ENCODE measurements around the gene VWF.
"Not testable (repeated sequence)": the region's sequence is repeated elsewhere in the genome, so short reads cannot be mapped to it uniquely, and the experiment has no call there.

Gene VWF

DNA sequence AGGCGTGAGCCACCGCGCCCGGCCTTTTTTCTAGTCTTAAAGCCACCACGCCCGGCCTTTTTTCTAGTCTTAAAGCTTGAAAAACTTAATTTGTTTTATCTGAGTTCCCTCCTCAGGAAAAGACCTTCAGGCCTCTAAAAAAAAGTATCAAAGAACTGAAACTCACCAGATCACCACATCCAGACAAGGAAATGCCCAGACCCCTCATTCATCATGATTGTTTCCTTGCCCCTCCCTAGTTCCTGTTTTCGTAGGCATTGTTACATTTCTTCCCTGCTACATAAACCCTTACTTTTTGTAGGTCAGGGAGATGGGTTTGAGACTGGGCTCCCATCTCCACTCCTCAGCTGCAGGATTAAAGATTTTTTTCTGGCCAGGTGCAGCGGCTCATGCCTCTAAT lies 21.1 kb upstream of the VWF start:
- DNase-seq (ENCODE audit: low read depth in 3 of 3): no peak

DNA sequence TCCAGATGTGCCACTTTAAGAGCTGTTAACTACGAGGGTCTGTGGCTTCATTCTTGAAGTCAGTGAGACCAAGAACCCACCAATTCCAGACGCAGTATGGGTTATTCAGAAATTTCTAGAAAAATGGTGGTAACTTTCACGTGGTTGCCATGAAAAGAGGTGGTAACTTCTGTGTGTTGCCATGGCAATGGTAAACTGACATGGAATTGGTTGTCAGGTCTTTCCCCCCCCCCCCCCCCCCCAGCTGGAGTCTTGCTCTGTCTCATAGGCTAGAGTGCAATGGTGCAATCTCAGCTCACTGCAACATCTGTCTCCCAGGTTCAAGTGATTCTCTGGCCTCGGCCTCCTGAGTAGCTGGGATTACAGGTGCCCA lies 18.8 kb upstream of the VWF start:
- DNase-seq (ENCODE audit: low read depth in 3 of 3): no peak

DNA sequence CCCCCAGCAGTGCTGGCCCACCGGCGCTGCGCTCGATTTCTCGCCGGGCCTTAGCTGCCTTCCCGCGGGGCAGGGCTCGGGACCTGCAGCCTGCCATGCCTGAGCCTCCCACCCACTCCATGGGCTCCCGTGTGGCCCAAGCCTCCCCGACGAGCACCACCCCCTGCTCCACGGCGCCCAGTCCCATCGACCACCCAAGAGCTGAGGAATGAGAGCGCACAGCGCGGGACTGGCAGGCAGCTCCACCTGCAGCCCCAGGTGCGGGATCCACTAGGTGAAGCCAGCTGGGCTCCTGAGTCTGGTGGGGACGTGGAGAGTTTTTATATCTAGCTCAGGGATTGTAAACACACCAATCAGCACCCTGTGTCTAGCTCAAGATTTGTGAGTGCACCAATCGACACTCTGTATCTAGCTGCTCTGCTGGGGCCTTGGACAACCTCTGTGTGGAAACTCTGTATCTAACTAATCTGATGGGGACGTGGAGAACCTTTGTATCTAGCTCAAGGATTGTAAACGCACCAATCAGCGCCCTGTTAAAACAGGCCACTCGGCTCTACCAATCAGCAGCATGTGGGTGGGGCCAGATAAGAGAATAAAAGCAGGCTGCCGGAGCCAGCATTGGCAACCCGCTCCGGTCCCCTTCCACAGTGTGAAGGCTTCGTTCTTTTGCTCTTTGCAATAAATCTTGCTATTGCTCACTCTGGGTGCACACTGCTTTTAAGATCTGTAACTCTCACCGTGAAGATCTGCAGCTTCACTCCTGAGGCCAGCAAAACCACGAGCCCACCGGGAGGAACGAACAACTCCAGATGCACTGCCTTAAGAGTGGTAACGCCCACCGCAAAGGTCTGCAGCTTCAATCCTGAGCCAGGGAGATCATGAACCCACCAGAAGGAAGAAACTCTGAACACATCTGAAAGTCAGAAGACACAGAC lies 18.2 kb upstream of the VWF start:
- DNase-seq (ENCODE audit: low read depth in 3 of 3): not testable (repeated sequence)

DNA sequence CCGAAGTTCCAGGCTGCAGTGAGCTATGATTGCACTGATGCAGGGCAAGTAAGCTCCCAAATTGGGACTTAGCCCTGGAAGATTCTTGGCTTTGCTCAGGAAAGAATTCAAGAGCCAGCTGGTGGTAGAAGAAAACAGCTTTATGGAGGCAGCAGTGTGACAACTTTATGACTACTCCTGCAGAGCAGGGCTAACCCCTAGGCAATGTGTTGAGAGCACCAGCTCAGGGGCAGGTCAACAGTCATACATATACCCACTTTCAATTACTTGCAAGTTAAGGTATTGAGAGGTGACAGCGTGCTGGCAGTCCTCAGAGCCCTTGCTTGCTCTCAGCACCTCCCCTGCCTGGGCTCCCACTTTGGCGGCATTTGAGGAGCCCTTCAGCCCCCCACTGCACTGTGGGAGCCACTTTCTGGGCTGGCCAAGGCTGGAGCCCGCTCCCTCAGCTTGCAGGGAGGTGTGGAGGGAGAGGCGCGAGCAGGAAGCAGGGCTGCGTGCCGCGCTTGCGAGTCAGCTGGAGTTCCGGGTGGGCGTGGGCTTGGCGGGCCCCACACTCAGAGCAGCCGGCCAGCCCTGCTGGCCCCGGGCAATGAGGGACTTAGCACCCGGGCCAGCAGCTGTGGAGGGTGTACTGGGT lies 17.4 kb upstream of the VWF start:
- DNase-seq (ENCODE audit: low read depth in 3 of 3): peak in 1 of 3 donors; percentile 13

DNA sequence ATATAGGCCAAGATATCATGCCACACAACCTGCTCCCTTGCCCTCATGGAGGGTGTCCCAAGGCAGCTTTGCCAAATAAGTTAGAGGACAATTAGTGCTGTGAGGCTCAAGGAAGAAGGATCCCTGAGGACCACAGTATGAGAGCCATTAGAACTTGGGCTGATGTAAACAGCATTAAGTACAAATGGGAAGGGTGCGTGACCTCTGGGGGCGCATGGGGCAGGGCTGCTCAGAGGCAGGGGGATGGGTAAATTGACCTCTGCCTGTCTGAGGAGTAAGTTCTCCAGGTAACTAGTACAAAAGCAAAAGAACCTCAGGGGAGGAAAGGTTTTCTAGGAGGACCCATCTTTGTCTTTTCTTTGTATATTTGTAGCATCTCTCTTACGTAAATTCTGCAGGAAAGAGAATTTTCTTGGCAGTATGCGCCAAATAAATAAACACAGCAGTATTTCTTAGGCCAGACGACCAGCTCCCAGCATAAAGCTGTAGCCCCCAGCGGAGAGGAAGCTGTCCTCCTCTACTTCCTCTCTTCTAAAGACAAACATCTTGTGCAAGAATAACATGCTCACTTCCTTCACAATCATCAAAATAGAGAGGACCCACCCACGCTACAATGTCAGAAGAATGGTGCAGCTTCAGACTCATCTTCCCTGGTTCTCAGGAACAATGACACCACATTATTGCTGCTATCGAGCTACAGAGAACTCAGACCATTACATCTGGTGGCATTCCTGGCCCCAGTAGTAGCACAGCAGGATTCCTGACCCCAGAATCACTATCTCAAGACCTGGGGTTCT lies 16.4 kb upstream of the VWF start:
- DNase-seq (ENCODE audit: low read depth in 3 of 3): peak; percentile 7 to 53 (median 23)

DNA sequence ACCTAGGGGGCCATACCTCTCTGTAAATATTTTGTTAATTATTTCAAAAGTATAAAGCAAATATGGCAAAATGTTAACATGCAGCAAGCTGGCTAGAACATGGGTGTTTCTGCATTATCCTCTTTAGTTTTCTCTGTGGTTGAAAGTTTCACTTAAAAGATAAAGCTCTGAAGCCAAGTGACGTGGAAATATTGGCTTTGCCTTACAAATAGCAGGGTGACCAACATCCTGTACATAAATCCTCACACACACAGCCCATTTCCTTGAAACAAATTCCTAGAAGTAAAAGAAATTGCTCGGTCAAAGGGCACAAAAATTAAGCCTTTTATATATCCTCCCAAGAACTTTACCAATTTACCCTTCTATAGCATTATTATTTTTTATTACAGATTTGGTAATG lies 10.6 kb upstream of the VWF start:
- DNase-seq (ENCODE audit: low read depth in 3 of 3): no peak

DNA sequence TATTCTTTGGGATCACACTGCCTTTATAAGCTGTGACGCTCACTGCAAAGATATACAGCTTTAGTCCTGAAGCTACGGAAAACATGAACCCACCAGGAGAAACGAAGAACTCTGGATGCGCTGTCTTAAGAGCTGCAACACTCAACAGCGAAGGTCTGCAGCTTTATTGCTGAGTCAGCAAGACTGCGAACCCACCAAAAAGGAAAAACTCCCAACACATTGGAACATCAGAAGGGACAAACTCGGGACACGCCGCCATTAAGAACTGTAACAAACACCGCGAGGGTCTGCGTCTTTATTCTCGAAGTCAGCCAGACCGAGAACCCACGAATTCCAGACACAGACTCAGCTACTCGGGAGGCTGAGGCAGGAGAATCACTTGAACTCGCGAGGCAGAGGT lies 9.2 kb upstream of the VWF start:
- DNase-seq (ENCODE audit: low read depth in 3 of 3): no peak

DNA sequence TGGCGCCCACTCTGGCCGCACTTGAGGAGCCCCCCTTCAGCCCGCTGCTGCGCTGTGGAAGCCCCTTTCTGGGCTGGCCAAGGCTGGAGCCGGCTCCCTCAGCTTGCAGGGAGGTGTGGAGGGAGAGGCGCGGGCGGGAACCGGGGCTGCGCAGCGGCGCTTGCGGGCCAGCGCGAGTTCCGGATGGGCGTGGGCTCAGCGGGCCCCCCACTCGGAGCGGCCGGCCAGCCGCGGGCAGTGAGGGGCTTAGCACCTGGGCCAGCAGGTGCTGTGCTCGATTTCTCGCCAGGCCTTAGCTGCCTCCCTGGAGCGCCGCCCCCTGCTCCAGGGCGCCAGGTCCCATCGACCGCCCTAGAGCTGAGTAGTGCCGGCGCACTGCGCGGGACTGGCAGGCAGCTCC lies 8.0 kb upstream of the VWF start:
- DNase-seq (ENCODE audit: low read depth in 3 of 3): no peak

DNA sequence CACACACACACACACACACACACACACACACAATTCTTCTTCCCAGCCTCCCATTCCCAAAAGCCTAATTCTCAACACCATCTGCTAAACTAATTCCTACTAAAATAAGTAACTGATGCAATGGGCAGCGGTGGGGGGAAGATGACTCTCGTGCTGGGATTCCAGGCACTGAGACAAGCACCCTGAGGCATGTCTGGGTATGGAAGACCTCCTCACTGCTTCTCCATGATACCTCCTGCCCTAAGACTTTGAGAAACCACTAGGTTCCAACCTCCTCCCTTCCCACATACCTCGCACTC lies 789 bp upstream of the VWF start:
- DNase-seq (ENCODE audit: low read depth in 3 of 3): no peak

DNA sequence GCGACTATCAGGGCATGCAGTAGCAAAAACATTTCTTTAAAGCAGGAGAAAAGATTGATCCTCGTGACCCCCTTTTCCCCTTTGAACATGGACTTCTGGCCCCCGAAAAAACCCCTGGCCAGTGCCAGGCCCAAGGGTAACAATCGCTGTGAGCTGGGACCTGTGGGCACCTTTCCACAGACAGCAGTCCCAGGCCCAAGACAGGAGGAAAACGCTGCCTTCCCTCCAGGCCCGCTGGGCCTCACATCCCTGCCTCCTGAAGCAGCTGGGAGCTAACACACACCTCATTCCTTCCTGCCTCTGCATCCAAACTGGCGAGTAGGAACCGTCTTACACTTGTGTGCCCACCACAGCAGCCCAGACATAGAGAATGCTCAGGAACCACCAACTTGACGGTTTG lies 1.2 kb downstream of the VWF start:
- DNase-seq (ENCODE audit: low read depth in 3 of 3): no peak

DNA sequence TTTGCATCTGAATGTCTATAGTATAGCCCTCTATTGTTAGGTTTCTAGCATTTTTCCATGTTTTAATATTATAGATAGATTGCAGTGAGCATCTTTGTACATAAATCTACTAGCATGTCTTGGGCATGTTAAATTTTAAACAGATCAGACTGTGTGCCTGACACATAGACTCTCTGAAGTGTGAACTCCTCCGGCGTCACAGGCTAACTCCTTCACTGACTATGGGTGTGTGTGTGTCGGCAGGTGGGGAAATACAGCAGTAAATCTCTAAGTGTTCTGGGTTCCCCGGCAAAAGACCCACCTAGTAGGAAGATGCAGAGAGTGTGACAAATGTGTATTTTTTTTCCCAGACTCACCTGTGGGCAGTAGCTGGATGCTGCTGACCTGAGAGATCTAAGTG lies 2.3 kb downstream of the VWF start:
- no peak for DNase-seq (ENCODE audit: low read depth in 3 of 3)

DNA sequence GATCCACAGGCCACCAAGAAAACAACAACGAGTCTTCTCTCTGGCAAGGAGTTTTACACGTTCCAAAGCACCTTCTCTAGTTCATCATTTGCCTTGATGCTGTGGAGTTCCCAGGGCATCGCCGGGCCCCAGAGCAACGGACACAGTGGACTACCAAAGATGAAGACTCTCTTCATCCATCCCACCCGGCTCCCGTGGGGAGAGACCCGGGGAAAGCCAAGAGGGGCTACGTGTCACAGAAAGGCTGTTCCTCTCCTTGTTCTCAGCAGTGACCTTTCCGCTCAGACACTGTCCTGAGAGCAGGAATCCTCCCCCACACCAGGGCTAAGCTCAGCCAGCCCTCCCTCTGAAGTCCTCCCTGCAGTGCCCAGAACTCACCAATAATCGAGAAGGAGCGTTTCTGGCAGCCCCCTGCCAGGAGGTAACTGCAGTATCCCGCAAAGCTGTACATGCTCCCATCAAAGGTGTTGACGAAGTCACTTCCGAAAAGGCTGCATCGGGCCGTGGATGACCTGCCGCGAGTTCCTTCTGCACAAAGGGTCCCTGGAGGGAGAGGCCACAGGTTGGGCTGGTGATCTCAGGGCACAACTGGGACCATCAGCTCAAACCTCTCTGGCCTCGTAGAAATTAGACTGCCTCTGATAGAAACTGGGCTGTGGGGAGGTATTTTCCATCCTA lies 3.5 kb downstream of the VWF start:
- no peak for DNase-seq (ENCODE audit: low read depth in 3 of 3)

DNA sequence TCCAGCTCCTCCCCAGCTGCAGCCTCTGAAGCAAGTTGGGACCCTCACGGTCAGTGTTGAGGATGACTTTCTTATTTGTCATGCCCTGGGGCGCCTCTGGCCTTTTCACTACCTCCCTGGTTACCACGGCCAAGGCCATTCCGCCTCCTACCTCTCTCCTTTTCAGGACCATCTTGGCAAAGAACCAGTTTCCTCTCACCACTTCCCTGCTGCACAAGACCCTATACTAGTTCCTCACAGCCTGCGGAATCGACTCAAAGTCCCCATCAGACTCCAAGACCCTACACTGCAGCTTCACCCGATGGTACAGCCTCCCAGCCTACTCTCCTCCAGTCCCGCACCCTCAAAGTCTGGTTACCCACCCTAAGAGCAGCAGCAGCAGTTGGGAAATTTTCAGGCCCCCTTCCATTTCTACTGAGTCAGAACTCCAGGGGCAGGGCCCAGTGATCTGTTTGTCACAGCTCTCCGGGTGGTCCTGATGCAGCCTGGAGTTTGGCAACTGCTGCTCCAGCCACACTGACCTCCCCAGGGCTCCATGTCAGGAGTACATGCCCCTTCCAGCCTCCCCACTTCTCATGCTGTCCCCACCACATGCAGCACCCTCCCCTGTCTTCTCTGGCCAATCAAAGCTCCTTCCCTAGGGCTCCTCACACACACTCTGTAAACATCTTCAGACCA lies 5.4 kb downstream of the VWF start:
- no peak for DNase-seq (ENCODE audit: low read depth in 3 of 3)

DNA sequence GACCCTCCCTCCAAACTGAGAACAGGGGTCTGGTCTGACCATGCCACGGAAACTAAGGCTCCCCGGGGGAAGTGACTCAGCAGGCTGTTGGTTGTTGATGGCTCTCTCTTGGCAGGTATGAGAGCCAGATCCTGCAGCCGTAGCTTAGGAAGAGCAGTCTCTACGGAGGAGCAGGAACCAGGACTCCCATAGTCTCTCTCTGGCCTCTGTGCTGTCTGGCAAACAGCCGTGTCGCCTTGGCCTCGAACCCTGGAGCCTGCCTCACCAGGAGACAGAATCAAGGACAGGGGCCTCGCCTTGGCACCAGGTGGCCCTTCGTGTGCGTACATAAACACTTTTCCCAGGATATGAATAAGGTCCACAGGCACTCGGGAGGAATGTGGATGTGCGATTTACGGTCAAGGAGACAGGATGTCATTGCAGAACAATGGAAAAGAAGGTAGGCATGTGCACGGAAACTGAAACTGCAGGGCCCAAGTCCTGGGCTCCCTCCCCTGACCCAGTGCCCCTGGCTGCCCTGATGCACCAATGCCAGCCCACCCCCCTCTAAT lies 7.9 kb downstream of the VWF start:
- DNase-seq (ENCODE audit: low read depth in 3 of 3): no peak

DNA sequence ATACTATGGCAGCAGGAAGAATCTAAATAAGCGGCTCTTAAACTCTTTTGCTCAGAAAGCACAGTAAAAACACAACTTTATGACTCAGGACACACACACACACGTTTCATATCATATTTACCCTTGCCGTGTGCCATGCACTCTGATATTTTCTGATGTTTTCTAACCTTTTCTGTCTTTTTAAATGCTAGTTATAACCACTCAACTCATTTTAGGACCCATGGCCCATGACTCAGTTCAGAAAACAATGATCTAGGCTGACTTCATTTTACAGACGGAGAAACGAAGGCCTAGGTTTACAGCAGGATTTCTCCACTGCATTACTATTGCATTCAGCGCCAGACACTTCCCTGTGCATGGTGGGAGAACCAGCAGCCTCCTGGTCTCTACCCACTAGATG lies 9.1 kb downstream of the VWF start:
- no peak for DNase-seq (ENCODE audit: low read depth in 3 of 3)

DNA sequence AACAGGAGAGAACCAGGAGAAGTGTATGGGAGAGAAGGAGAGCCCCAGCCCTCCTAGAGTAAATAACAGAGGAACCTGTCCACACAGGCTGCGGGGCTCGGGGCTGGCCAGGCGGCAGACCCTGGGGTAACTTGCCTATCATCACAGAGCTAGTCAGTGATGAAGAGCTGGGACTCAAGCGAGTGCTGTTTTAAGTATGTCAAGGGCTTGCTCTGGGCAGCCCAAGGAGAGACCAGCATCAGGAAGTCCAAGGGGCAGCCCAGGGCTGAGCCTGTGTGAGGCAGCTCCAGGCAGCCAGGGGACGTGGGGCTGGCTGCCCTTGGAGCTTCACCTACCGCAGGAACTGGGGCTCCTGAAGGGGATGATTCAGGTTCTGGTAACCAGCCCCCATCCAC lies 10.0 kb downstream of the VWF start:
- no peak for DNase-seq (ENCODE audit: low read depth in 3 of 3)

DNA sequence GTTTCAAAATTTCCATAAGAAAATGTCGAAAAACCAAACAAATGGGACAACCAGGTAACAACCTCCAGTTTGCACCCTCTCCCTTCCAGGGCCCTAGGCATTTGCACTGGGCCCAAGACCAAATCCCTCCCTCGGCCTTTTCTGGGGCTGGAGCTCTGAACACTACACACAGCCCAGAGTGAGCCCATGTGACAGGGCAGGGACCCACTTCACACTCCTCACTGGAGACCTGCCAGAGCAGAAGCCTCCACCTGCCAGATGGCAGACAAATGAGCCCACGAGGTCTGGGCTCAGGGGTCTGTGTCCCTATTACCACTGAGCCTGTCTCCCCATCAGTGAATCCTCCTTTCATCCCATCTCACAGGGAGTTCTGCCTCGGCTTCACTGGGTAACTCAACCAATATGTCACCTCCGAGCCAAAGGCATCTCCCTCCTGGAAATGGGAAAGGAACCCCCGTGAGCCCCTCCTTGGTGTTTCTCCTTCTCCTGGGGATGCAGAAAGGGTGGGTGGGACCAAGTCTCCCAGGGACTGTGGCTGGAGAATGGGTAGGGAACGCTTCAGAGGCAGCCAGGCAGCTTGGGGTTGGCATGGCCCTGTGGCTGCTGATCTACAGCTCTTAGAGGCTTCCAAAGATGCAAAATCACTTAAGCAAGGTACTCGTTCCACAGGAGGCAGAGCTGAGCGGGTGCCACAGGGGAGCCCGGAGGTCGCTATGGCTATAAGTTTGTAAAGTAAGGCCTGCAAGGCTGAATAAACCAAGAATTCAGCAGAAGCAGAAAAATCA lies 10.6 kb downstream of the VWF start:
- DNase-seq (ENCODE audit: low read depth in 3 of 3): no peak

DNA sequence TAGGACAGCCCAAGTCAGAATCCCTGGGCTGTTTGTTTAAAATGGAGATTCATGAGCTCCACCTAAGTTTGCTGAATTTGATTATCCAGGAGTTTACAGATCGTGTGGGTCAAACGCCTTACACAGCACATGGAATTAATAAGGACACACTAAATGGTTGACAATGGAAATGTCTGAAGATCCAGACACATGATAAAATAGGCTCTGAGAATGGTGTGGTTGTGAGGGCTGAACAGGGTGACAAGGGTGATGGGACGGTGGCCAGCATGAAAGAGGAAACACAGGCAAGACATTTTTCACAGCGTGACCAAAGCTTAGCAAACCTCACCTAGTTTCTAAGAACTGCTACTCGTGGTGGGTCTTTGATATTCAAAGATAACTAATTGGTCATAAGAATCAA lies 12.5 kb downstream of the VWF start:
- DNase-seq (ENCODE audit: low read depth in 3 of 3): no peak

DNA sequence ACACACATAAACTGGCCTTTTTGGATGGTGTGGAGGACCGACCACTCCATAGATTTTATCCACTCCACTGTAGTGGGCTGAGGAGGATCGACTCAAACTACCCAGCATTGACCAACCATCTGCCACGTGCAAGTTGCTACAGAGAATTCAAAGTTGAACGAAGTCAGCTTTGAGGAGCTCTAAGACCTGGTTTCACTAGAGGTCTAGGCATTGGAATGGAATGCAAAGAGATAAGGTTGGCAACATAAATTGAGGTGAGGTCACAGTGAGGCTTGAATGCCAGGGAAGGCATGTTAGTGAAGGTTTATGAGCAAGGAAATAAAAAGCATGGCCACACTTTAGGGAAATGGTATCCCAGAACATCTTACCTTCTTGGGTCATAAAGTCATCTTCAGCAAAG lies 14.5 kb downstream of the VWF start:
- no peak for DNase-seq (ENCODE audit: low read depth in 3 of 3)

DNA sequence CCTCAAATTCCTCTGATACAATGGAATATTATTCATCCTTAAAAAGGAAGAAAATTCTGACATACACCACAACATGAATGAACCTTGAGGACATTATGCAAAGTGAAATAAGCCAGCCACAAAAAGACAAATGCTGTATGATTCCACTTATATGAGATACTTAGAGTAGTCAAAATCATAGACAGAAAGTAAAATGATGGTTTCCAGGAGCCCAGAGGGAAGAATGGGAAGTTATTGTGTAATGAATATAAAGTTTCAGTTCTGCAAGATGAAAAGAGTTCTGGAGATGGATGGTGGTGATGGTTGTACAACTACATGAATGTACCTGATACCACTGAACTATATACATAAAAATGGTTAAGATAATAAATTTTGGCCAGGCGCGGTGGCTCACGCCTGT lies 18.3 kb downstream of the VWF start:
- no peak for DNase-seq (ENCODE audit: low read depth in 3 of 3)

DNA sequence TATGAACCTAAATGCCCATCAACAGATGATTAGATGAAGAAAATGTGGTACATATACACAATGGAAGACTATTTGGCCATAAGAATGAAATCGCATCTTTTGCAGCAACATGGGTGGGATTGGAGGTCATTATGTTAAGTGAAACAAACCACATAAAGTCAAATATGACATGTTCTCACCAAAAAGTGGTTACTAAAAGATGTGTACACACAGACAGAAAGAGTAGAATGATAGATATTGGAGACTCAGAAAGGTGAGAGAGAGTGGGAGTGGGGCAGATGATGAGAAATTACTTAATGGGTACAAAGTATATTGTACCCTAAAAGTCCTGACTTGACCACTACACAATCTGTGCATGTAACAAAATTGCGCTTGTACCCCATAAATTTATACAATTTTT lies 19.6 kb downstream of the VWF start:
- DNase-seq (ENCODE audit: low read depth in 3 of 3): no peak

All from stimulated activated CD4-positive, alpha-beta T cell treated with anti-CD3 and anti-CD28 coated beads, TNF-alpha, amount 100 ng/mL, for 48 hours (primary cell).